T-cell (primary cell): ENCODE data around the gene CHODL. TPM values are rescaled to one million over a fixed set of nuclear protein-coding genes. Genes with fewer than 3 reads are reported as not detected.

Experiments used
- ATAC-seq, 4 experiments: fragments of 200-7000 bp in 3 of 4; fragments of 150-1000 bp in 1 of 4; cut with Tn5 transposase; replicated peaks in 1 of 4; 1 replicate in 3 of 4; 2 replicates in 1 of 4; pipeline ENCODE4 v1.10.0; 2021; ENCODE audit warnings: moderate library complexity in 3 of 4, mild to moderate bottlenecking in 2 of 4, moderate number of reproducible peaks in 1 of 4
- CTCF ChIA-PET, 2 donors: fragments of 300-600 bp; sonication (Branson Sonifier 250); formaldehyde crosslinking; loops; one replicate each; lab custom pipeline; 2022; ENCODE audit warnings: antibody characterized with exemption in 2 of 2; lab: Charles Lee
- POLR2A ChIA-PET, 2 donors: fragments of 300-600 bp; sonication (Branson Sonifier 250); formaldehyde crosslinking; loops; one replicate each; lab custom pipeline; 2022; ENCODE audit warnings: antibody characterized with exemption in 2 of 2; lab: Charles Lee
- DNase-seq, 35 experiments: peaks; one replicate each; pipeline versions ENCODE4 v3.0.0 to v3.0.0-alpha.2; 2013 to 2023
- H3K27ac ChIP-seq: one replicate; pipeline ENCODE4 v1.5.1; 2013; ENCODE audit warnings: low read length
- H3K27me3 ChIP-seq, 2 experiments: replicated peaks in 1 of 2; 1 replicate in 1 of 2; 2 replicates in 1 of 2; pipeline versions ENCODE4 v1.6.1 to v1.7.0; 2013; ENCODE audit warnings: low read length in 1 of 2, mixed read lengths in 1 of 2; ENCODE audit not compliant: control insufficient read depth in 2 of 2, insufficient read depth in 2 of 2; ENCODE audit errors: extremely low read depth in 1 of 2
- H3K36me3 ChIP-seq, 2 donors: 1 replicate in 1 of 2; 2 replicates in 1 of 2; pipeline versions ENCODE4 v1.6.1 to v1.7.0; 2013; ENCODE audit warnings: low read length in 1 of 2; ENCODE audit not compliant: control insufficient read depth in 2 of 2, insufficient read depth in 1 of 2; ENCODE audit errors: extremely low read depth in 1 of 2
- H3K4me1 ChIP-seq, 2 experiments: 1 replicate in 1 of 2; 2 replicates in 1 of 2; pipeline versions ENCODE4 v1.6.1 to v1.7.0; 2013; ENCODE audit warnings: low read length in 2 of 2, mixed read lengths in 1 of 2; ENCODE audit not compliant: insufficient read depth in 2 of 2, control insufficient read depth in 1 of 2; ENCODE audit errors: extremely low read depth in 1 of 2
- H3K4me3 ChIP-seq, 2 donors: 1 replicate in 1 of 2; 2 replicates in 1 of 2; pipeline versions ENCODE4 v1.5.1 to v1.7.0; 2013; ENCODE audit warnings: mild to moderate bottlenecking in 2 of 2, low read length in 1 of 2, moderate library complexity in 1 of 2; ENCODE audit not compliant: control insufficient read depth in 1 of 2; ENCODE audit errors: extremely low read depth in 1 of 2
- H3K9me3 ChIP-seq: 2 replicates; pipeline ENCODE4 v1.7.0; 2013
- H3K27ac Mint-ChIP-seq, 2 donors: one replicate each; pipeline ENCODE4 v1.8.0; 2020 to 2021; ENCODE audit warnings: mild to moderate bottlenecking in 2 of 2, mixed read lengths in 2 of 2
- H3K27me3 Mint-ChIP-seq, 2 donors: one replicate each; pipeline ENCODE4 v1.8.0; 2021 to 2022; ENCODE audit warnings: mixed read lengths in 2 of 2
- H3K36me3 Mint-ChIP-seq: one replicate; pipeline ENCODE4 v1.8.0; 2021; ENCODE audit warnings: mixed read lengths
- H3K4me1 Mint-ChIP-seq, 3 donors: one replicate each; pipeline ENCODE4 v1.8.0; 2020 to 2022; ENCODE audit warnings: mixed read lengths in 3 of 3, mild to moderate bottlenecking in 1 of 3
- H3K4me3 Mint-ChIP-seq, 3 donors: one replicate each; pipeline ENCODE4 v1.8.0; 2020 to 2022; ENCODE audit warnings: mild to moderate bottlenecking in 3 of 3, mixed read lengths in 3 of 3, moderate library complexity in 3 of 3
- H3K9me3 Mint-ChIP-seq, 3 donors: one replicate each; pipeline ENCODE4 v1.8.0; 2020 to 2022; ENCODE audit warnings: mixed read lengths in 3 of 3
- WGBS: methylation state at CpG from one replicate; pipeline ENCODE4 v1.1.5; 2013; ENCODE audit warnings: missing lambda C conversion rate; ENCODE audit not compliant: insufficient coverage; 5-methylcytosine and 5-hydroxymethylcytosine counted together
- total RNA-seq, 35 experiments: library from RNA in 6 of 35; stranded (reverse) in 6 of 35; fragments of 120-200 nt in 1 of 35; gene quantifications; one replicate each; pipeline versions ENCODE4 v1.2.1 to v1.2.4 and lab custom pipeline; 2013 to 2026

Gene CHODL
- total RNA-seq, 5 donors from 2014 or later (not counting 1 experiment from before 2014, with no cell fraction given): 0.16 to 0.47 (median 0.38) TPM; not detected in 2

DNA sequence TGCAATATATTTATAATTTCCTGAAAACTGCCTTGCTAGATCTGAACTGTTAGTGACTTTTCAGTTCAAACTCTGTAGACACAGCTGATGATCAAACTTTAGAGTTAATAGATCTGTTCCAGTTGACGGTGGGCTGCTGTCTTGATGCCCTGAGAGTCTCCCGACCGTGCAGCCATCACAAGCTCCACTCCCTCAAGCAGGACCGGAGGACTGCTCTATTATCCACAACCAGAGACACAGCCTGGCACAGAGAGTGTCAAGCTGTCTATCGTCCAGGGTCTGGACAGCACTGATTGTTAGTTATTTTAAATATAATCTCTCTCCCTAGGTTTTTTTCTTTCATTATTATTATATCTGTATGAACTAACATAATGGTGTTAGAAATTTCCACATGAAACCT, 8.0 kb downstream of the CHODL start:
- H3K4me1 ChIP-seq: no peaks in the 10 kb centered on the region
- DNase-seq (no peak), ATAC-seq (no peak)
- H3K36me3 ChIP-seq: no peaks in the 10 kb centered on the region
- Mint-ChIP-seq H3K27me3 (peaks cover 0 to 1% of the 10 kb centered on the region in 2 donors), H3K36me3 (no peaks in the 10 kb centered on the region), H3K4me1 (no peaks in the 10 kb centered on the region), H3K4me3 (no peak overlapping the region), H3K27ac (no peak overlapping the region), H3K9me3 (peaks cover 0 to under 1% (median 0%) of the 10 kb centered on the region in 3 donors)
- POLR2A ChIA-PET: interaction anchor here in 1 of 2 donors (0.6 kb wide), 1 partner anchor 9 kb away, joined by 4 read pairs; no protein-coding TSS in a partner anchor
- H3K27me3 ChIP-seq: no peaks in the 10 kb centered on the region
- no peak overlapping the region for H3K4me3 ChIP-seq
- WGBS: 80% methylated on average over 1 of the region's 5 CpGs
- no peaks in the 10 kb centered on the region for H3K9me3 ChIP-seq
- CTCF ChIA-PET: interaction anchor here in 1 of 2 donors (0.6 kb wide), 1 partner anchor 740 kb away, joined by 3 read pairs; no protein-coding TSS in a partner anchor
- H3K27ac ChIP-seq: no peak overlapping the region

DNA sequence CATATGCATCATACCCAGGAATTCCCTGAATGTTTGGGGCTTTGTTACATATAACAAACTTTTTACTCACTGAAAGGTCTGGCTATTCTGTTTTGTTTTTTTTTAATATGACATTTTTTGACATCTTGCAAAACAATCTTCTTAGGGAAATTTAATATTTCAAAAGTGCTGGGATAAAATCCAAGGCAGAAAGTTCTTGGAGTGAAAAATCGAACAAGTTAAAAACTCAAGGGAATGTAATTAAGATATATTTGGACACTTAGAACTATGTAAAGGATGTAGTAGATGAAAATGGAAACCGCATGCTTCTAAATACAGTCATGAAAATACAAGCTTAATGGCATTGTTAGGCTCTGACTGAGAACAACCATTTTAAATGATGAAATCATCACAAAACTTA, 8.6 kb downstream of the CHODL start:
- Histone ChIP-seq H3K9me3 (no peaks in the 10 kb centered on the region), H3K36me3 (no peaks in the 10 kb centered on the region), H3K4me3 (no peak overlapping the region), H3K4me1 (no peaks in the 10 kb centered on the region), H3K27me3 (no peaks in the 10 kb centered on the region), H3K27ac (no peak overlapping the region)
- Mint-ChIP-seq H3K27ac (no peak overlapping the region), H3K27me3 (no peaks in the 10 kb centered on the region), H3K4me3 (no peak overlapping the region), H3K9me3 (no peaks in the 10 kb centered on the region), H3K36me3 (no peaks in the 10 kb centered on the region), H3K4me1 (no peaks in the 10 kb centered on the region)
- ChIA-PET CTCF (interaction anchor here in 1 of 2 donors (0.6 kb wide), 1 partner anchor 741 kb away, joined by 3 read pairs; no protein-coding TSS in a partner anchor), POLR2A (no interaction called here)
- ATAC-seq (no peak), DNase-seq (no peak)
- WGBS: 100% methylated on average over 1 of the region's 2 CpGs

DNA sequence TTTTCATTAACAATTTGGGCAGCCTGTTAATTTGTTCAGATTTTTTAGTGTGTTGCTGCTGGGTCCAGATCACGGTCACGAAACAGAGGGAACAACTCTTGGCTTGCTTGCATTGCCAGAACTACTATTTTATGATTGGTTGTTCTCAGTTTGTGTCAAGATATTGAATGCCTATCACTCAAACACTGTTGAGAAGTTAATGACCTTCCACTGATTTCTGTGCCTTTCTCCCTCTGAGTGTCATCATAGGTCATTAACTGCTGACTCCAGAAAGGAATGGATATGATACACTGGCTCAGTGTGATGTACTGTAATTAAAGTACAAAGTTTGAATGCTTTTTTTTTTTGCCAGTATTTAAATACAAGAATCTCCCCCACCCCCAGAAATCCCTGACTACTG, 9.2 kb downstream of the CHODL start:
- ATAC-seq (no peak), DNase-seq (no peak)
- H3K4me3 Mint-ChIP-seq: no peak overlapping the region
- ChIA-PET CTCF (interaction anchor here in 1 of 2 donors (0.6 kb wide), 1 partner anchor 448 kb away, joined by 3 read pairs; no protein-coding TSS in a partner anchor), POLR2A (no interaction called here)
- no peak overlapping the region for H3K27ac ChIP-seq
- no peaks in the 10 kb centered on the region for H3K27me3 Mint-ChIP-seq
- no peaks in the 10 kb centered on the region for H3K27me3 ChIP-seq
- no peaks in the 10 kb centered on the region for H3K4me1 Mint-ChIP-seq
- WGBS: 90% methylated on average over 2 of the region's 2 CpGs
- no peaks in the 10 kb centered on the region for H3K9me3 Mint-ChIP-seq
- H3K27ac Mint-ChIP-seq: no peak overlapping the region
- no peaks in the 10 kb centered on the region for H3K9me3 ChIP-seq
- no peaks in the 10 kb centered on the region for H3K36me3 ChIP-seq
- no peaks in the 10 kb centered on the region for H3K36me3 Mint-ChIP-seq
- no peak overlapping the region for H3K4me3 ChIP-seq
- no peaks in the 10 kb centered on the region for H3K4me1 ChIP-seq

DNA sequence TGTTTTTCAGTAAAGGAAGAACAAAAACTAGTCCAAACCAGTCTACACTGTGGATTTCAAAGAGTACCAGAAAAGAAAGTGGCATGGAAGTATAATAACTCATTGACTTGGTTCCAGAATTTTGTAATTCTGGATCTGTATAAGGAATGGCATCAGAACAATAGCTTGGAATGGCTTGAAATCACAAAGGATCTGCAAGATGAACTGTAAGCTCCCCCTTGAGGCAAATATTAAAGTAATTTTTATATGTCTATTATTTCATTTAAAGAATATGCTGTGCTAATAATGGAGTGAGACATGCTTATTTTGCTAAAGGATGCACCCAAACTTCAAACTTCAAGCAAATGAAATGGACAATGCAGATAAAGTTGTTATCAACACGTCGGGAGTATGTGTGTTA, 21.3 kb downstream of the CHODL start:
- no peaks in the 10 kb centered on the region for H3K27me3 ChIP-seq
- DNase-seq (no peak), ATAC-seq (no peak)
- H3K4me1 ChIP-seq: no peaks in the 10 kb centered on the region
- Mint-ChIP-seq H3K4me1 (no peaks in the 10 kb centered on the region), H3K27ac (no peak overlapping the region), H3K9me3 (peaks cover 0 to 12% (median 0%) of the 10 kb centered on the region in 3 donors), H3K4me3 (no peak overlapping the region), H3K36me3 (no peaks in the 10 kb centered on the region), H3K27me3 (no peaks in the 10 kb centered on the region)
- H3K27ac ChIP-seq: no peak overlapping the region
- ChIA-PET CTCF (no interaction called here), POLR2A (interaction anchor here in 1 of 2 donors (0.6 kb wide), 1 partner anchor 13 kb away, joined by 5 read pairs; no protein-coding TSS in a partner anchor)
- H3K36me3 ChIP-seq: no peaks in the 10 kb centered on the region
- no CpG with 5 or more reads among the region's 2 CpGs for WGBS
- no peaks in the 10 kb centered on the region for H3K9me3 ChIP-seq
- no peak overlapping the region for H3K4me3 ChIP-seq

DNA sequence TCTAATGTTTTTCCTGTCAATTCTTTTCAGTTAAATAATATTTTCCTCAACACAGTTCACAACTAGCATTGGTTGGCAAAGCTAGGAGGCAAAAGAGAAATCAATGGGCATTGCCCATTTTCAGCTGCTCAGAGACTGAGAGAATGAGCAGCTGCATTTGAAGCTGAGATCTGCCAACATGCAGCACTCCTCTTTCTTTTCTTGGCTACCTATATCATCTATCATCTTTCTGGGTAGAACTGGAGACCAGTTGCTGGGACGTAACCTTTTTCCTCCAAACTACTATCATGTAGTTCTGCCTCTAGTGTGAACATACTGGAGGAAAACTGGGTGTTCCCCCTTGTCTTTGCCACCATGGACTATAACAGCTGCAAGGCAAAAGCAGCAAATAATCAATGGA, 22.9 kb downstream of the CHODL start:
- DNase-seq: no peak
- H3K36me3 Mint-ChIP-seq: no peaks in the 10 kb centered on the region
- ChIA-PET POLR2A (no interaction called here), CTCF (no interaction called here)
- H3K27ac ChIP-seq: no peak overlapping the region
- no peak overlapping the region for H3K4me3 Mint-ChIP-seq
- no peaks in the 10 kb centered on the region for H3K9me3 ChIP-seq
- H3K9me3 Mint-ChIP-seq: peaks cover 0 to 15% (median 0%) of the 10 kb centered on the region in 3 donors
- no peak overlapping the region for H3K4me3 ChIP-seq
- H3K36me3 ChIP-seq: no peaks in the 10 kb centered on the region
- H3K27me3 Mint-ChIP-seq: no peaks in the 10 kb centered on the region
- ATAC-seq: no peak
- WGBS: no CpG with 5 or more reads among the region's 1 CpG
- no peak overlapping the region for H3K27ac Mint-ChIP-seq
- no peaks in the 10 kb centered on the region for H3K4me1 ChIP-seq
- H3K27me3 ChIP-seq: no peaks in the 10 kb centered on the region
- no peaks in the 10 kb centered on the region for H3K4me1 Mint-ChIP-seq

DNA sequence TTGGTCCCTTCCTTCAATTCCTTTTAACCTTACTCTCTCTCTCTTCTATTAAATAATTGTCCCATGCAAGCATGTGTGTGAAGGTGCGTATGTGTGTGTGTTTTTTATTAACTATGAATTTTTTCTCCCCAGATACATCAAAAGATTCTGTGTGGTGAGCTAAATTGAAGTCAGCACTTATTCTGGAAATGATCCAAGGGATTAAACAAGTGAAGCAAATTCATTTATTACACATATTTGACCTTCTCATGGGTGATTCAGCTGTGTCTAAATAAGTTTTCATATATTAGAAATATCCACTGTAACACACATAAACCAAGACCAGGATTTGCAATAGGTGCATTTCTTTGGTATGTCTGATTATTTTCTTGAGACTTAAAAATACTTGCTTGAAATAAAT, 24.3 kb downstream of the CHODL start:
- no peaks in the 10 kb centered on the region for H3K36me3 ChIP-seq
- H3K27ac ChIP-seq: no peak overlapping the region
- DNase-seq: no peak
- H3K4me1 ChIP-seq: no peaks in the 10 kb centered on the region
- ATAC-seq: no peak
- no peak overlapping the region for H3K4me3 ChIP-seq
- H3K4me1 Mint-ChIP-seq: no peaks in the 10 kb centered on the region
- POLR2A ChIA-PET: interaction anchor here in 1 of 2 donors (0.5 to 0.6 kb wide), 2 partner anchors 1897 to 1984 kb away, joined by 5 to 12 read pairs; no protein-coding TSS in a partner anchor
- no peaks in the 10 kb centered on the region for H3K9me3 ChIP-seq
- no peak overlapping the region for H3K27ac Mint-ChIP-seq
- H3K27me3 Mint-ChIP-seq: no peaks in the 10 kb centered on the region
- CTCF ChIA-PET: no interaction called here
- peaks cover 0 to 15% (median 0%) of the 10 kb centered on the region in 3 donors for H3K9me3 Mint-ChIP-seq
- no peaks in the 10 kb centered on the region for H3K36me3 Mint-ChIP-seq
- WGBS: no CpG with 5 or more reads among the region's 1 CpG
- H3K4me3 Mint-ChIP-seq: no peak overlapping the region
- H3K27me3 ChIP-seq: no peaks in the 10 kb centered on the region
